22Rv1 (cell line): ENCODE data around the gene CTTN.
"Not testable (repeated sequence)": the region's sequence is repeated elsewhere in the genome, so short reads cannot be mapped to it uniquely, and the experiment has no call there.

ENCODE experiments used
- H3K27ac ChIP-seq: fragments of 450-650 bp; 2 replicates; pipeline ENCODE4 v1.5.1; 2017
- ZFX ChIP-seq: fragments of 450-650 bp; IDR thresholded peaks from 2 replicates; pipeline ENCODE4 v1.6.1; 2017; ENCODE audit warnings: antibody characterized with exemption, borderline replicate concordance
- TF ChIP-seq, protein P1 (sequence below): fragments of 450-650 bp; IDR thresholded peaks from 2 replicates; pipeline ENCODE4 v1.5.1; 2017; ENCODE audit warnings: mild to moderate bottlenecking

Gene CTTN

DNA sequence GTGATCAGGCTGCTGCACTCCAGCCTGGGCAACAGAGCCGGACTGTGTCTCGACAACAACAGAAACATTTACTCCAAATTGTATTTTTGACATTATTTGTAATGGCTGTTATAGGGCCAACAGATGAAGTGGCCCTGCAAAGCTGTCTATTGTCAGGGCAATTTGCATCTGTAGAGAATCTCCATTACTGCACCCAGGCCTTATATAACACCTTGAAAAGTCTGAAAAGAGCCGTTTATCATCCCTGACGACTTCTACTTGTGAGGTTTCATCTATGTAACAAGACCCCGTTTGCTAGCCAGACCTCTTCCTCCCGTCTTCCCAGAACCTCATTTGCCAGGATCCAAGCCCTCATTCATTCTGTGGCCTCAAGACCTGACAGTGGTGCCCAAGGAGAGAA is 9.1 kb upstream of the CTTN start:
- TF ChIP-seq, protein P1, sequence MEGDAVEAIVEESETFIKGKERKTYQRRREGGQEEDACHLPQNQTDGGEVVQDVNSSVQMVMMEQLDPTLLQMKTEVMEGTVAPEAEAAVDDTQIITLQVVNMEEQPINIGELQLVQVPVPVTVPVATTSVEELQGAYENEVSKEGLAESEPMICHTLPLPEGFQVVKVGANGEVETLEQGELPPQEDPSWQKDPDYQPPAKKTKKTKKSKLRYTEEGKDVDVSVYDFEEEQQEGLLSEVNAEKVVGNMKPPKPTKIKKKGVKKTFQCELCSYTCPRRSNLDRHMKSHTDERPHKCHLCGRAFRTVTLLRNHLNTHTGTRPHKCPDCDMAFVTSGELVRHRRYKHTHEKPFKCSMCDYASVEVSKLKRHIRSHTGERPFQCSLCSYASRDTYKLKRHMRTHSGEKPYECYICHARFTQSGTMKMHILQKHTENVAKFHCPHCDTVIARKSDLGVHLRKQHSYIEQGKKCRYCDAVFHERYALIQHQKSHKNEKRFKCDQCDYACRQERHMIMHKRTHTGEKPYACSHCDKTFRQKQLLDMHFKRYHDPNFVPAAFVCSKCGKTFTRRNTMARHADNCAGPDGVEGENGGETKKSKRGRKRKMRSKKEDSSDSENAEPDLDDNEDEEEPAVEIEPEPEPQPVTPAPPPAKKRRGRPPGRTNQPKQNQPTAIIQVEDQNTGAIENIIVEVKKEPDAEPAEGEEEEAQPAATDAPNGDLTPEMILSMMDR = no peak
- TF ChIP-seq ZFX = no peak
- no peak overlapping the region for H3K27ac ChIP-seq

GRCh38 chr11:70390882-70391281 is 7.4 kb upstream of the CTTN start:
- H3K27ac ChIP-seq = not testable (repeated sequence)

- H3K27ac ChIP-seq = no peak overlapping the region
- no peak for TF ChIP-seq ZFX
- TF ChIP-seq, protein P1 = no peak
Observed at GRCh38 chr11:70394211-70394950, 3.9 kb upstream of the CTTN start.

- H3K27ac ChIP-seq = peak overlapping the region; percentile 90
- TF ChIP-seq ZFX = no peak
- TF ChIP-seq, protein P1 = no peak
Observed at GRCh38 chr11:70397336-70397982, 870 bp upstream of the CTTN start.

DNA sequence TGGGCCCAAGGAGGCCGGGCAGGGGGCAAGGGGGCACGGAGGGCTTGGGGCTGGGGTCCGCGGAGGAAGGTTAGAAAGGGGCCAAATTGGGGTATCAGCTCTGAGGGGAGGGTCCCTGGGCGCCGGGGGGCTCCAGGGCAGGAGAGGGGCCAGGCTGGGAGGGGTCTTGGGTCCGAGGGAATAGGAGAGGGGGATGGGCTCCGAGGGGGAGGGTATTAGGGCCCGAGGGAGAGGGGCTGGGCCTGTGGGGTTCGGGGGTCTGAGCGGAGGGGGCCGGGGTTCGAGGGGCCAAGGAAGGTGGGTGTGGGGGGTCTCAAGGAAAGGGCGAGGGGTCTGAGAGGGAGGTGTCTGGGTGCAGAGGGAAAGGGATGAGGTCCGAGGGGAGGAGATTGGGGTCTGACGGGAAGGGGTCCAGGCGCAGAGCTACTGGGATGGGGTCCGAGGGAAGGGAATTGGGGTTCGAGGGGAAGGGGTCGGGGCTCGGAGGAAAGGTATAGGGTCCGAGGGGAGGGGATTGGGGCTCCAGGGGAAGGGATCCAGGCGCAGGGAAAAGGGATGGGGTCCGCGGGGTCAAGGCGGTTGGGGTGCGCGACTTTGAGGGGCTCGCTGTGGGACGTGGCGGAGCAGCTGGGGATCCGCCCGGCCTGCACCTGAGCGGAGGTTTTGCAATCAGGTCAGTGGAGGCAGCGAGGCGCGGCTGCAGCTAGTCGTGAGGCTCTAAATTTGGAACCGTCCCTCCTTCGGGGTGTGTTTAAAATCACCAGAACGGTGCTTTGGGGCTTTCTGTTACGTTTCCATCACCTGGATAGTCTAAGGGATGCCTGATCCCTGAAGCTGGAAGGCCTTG is 728 bp downstream of the CTTN start:
- TF ChIP-seq, protein P1 = no peak
- peak overlapping the region; percentile 90 for H3K27ac ChIP-seq

GRCh38 chr11:70399681-70400112 is 1.4 kb downstream of the CTTN start:
- TF ChIP-seq, protein P1 = no peak
- TF ChIP-seq ZFX = no peak
- H3K27ac ChIP-seq = peak overlapping the region; percentile 90; the same call in 1 of the 2 replicates

DNA sequence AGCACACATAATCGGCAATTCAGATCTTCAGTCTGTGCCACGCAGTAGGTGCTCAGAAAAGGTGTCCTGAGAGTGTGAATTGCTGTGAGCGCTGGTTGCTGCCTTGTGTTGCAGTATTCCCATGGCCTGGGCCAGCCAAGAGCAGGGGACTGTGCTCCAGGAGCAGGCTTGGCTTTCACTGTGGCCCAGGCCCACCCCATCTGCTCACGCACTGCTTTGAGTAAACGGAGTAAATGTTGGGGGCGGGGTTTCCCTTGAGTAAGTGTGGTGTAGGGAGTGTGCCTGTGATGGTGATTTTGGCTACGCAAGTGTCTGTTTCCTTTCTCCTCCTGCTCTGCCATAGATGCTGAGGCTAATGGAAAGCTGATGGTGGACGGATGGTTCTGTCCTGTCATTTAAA is 2.3 kb downstream of the CTTN start:
- no peak overlapping the region for H3K27ac ChIP-seq
- TF ChIP-seq, protein P1 = no peak
- no peak for TF ChIP-seq ZFX
